Measurements from ENCODE around the gene USP11.

USP11 gene

DNA sequence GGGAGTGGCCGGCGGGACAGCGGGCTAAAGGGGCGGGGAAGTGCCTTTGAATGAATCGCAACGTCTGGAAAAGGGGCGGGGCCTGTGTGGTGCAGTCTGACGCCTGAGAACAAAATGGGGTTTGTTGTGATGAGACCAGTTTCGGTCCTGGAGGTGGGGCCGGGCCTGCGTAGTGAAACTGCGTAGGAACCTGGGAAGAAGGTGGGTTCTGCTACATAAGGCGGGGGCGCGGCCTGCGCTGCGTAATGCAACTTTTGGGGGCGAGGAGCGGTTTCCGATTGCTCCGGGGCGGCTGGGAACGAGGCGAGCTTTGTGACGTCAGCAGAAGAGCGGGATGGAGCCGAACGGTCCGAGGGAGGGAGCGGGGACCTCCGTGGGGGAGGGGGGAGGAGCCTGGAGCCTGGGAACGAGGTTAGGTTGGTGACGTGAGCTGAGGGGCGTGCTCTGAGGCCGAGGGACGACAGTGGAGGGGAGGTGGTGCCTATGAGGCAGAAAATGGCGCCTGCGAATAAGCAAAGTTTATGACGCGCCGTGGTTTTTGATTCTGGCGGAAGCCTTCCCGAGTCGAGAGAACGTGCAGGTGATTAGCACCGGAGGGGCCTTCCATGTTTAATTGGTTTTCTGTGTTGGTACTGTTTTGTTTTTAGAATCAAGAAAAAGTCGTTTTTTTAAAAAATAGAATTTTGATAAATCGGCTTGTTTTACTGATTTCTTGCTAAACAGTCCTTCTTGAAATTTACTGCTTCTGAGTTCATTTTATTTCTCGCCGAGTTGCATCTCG is 714 bp downstream of the USP11 start:
- Histone ChIP-seq H3K4me3 (ENCODE audit: low read depth, low read length) (peak overlapping the region; percentile 61), H3K27ac (peak overlapping the region; percentile 94), H3K27me3 (ENCODE audit: insufficient read depth, low read depth, severe bottlenecking) (no peaks in the 10 kb centered on the region), H3K36me3 (peaks cover 7% of the 10 kb centered on the region), H3K9me3 (ENCODE audit: severe bottlenecking) (no peaks in the 10 kb centered on the region)
- TF ChIP-seq, protein P1, sequence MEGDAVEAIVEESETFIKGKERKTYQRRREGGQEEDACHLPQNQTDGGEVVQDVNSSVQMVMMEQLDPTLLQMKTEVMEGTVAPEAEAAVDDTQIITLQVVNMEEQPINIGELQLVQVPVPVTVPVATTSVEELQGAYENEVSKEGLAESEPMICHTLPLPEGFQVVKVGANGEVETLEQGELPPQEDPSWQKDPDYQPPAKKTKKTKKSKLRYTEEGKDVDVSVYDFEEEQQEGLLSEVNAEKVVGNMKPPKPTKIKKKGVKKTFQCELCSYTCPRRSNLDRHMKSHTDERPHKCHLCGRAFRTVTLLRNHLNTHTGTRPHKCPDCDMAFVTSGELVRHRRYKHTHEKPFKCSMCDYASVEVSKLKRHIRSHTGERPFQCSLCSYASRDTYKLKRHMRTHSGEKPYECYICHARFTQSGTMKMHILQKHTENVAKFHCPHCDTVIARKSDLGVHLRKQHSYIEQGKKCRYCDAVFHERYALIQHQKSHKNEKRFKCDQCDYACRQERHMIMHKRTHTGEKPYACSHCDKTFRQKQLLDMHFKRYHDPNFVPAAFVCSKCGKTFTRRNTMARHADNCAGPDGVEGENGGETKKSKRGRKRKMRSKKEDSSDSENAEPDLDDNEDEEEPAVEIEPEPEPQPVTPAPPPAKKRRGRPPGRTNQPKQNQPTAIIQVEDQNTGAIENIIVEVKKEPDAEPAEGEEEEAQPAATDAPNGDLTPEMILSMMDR (IDR thresholded peaks at IDR 0.05; ENCODE audit: low read depth, low read length): no peak
- peak; percentile 90 for DNase-seq

DNA sequence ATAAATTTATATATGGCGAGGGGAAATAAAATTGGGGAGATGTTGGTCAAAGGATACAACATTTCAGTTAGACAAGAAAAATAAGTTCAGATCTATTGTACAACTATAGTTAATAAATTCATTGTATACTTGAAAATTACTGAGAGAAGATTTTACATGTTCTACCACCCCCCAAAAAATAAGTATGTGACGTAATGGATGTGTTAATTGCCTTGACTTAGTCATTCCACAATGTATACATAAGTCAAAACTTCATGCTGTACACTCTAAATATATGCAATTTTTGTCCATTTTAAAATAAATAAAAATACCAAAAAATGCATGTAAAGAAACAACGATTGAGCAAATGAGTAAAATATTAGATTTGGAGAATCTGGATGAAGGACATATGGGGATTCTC is 1.8 kb downstream of the USP11 start:
- Histone ChIP-seq H3K36me3 (peaks cover 2% of the 10 kb centered on the region), H3K9me3 (ENCODE audit: severe bottlenecking) (no peaks in the 10 kb centered on the region), H3K27me3 (ENCODE audit: insufficient read depth, low read depth, severe bottlenecking) (no peaks in the 10 kb centered on the region), H3K4me3 (ENCODE audit: low read depth, low read length) (peak overlapping the region; percentile 61), H3K27ac (peak overlapping the region; percentile 94)
- TF ChIP-seq, protein P1 (IDR thresholded peaks at IDR 0.05; ENCODE audit: low read depth, low read length): no peak
- DNase-seq: no peak

DNA sequence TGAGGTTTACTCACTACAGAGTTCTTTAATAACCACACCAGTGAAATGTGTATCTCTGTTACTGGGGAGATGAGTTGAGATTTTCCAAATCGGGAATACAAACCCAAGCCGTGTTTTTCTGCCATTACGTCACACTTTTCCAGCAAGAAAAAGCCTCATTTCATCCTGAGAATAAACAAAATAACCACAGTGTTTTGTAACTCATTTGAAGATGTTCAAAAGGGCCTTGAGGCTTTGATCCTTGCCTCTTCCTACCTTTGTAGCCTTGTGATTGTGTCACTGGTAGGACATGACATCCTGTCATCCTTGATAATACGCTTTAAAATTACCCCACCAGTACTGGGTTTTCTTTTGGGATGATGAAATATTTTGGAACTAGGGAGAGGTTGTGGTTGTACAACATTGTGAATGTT is 2.9 kb downstream of the USP11 start:
- H3K9me3 ChIP-seq (ENCODE audit: severe bottlenecking): no peaks in the 10 kb centered on the region
- TF ChIP-seq, protein P1 (IDR thresholded peaks at IDR 0.05; ENCODE audit: low read depth, low read length): no peak
- no peak overlapping the region for H3K27ac ChIP-seq
- no peak overlapping the region for H3K4me3 ChIP-seq (ENCODE audit: low read depth, low read length)
- H3K27me3 ChIP-seq (ENCODE audit: insufficient read depth, low read depth, severe bottlenecking): no peaks in the 10 kb centered on the region
- DNase-seq: no peak
- H3K36me3 ChIP-seq: peaks cover 11% of the 10 kb centered on the region

DNA sequence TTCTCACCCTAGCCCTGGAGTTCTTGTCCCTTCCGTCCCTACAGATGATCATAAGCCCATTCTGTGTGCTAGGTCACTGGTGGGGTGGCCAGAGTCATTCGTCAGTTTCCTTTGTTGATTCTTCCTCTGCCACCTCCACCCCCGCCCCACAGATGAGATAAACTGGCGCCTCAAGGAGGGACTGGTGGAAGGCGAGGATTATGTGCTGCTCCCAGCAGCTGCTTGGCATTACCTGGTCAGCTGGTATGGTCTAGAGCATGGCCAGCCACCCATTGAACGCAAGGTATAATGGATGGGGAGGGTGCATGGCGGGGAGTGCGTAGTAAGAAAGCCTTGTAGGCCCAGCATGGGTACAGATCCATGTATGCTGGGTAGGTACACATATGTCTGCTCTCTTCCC is 6.4 kb downstream of the USP11 start:
- H3K27ac ChIP-seq: no peak overlapping the region
- H3K9me3 ChIP-seq (ENCODE audit: severe bottlenecking): no peaks in the 10 kb centered on the region
- H3K4me3 ChIP-seq (ENCODE audit: low read depth, low read length): no peak overlapping the region
- TF ChIP-seq, protein P1 (IDR thresholded peaks at IDR 0.05; ENCODE audit: low read depth, low read length): no peak
- no peak for DNase-seq
- peaks cover 24% of the 10 kb centered on the region for H3K36me3 ChIP-seq
- H3K27me3 ChIP-seq (ENCODE audit: insufficient read depth, low read depth, severe bottlenecking): no peaks in the 10 kb centered on the region

DNA sequence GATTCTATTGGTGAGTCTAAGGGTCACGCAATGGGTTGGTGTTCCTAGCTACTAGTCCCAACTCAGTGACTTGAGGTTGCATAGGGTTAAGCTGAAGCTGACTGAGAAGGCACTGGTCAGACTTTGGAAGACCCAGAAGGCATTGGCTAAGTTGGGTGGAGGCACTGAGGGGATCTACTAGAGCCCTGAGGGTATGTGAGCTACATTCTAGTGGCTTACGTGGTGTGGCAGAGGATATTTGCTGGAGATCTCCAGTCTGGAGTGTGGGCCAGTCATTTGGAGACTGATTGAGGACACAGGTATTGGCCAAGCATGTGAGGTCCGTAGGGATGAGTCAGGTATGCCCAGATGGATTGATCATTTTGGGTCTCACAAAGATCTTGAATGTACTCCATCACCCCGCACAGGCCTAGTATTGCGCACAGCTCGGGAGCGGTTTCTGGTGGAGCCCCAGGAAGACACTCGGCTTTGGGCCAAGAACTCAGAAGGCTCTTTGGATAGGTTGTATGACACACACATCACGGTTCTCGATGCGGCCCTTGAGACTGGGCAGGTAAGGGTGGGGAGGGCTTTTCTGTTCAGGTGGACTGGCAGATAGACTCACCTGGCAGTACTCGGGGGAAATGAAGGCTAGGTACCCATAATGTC is 7.2 kb downstream of the USP11 start:
- H3K9me3 ChIP-seq (ENCODE audit: severe bottlenecking): no peaks in the 10 kb centered on the region
- peaks cover 27% of the 10 kb centered on the region for H3K36me3 ChIP-seq
- no peaks in the 10 kb centered on the region for H3K27me3 ChIP-seq (ENCODE audit: insufficient read depth, low read depth, severe bottlenecking)
- DNase-seq: no peak
- no peak overlapping the region for H3K27ac ChIP-seq
- no peak overlapping the region for H3K4me3 ChIP-seq (ENCODE audit: low read depth, low read length)
- TF ChIP-seq, protein P1 (IDR thresholded peaks at IDR 0.05; ENCODE audit: low read depth, low read length): no peak
